ENCODE results near the gene SLC50A1.

DNA sequence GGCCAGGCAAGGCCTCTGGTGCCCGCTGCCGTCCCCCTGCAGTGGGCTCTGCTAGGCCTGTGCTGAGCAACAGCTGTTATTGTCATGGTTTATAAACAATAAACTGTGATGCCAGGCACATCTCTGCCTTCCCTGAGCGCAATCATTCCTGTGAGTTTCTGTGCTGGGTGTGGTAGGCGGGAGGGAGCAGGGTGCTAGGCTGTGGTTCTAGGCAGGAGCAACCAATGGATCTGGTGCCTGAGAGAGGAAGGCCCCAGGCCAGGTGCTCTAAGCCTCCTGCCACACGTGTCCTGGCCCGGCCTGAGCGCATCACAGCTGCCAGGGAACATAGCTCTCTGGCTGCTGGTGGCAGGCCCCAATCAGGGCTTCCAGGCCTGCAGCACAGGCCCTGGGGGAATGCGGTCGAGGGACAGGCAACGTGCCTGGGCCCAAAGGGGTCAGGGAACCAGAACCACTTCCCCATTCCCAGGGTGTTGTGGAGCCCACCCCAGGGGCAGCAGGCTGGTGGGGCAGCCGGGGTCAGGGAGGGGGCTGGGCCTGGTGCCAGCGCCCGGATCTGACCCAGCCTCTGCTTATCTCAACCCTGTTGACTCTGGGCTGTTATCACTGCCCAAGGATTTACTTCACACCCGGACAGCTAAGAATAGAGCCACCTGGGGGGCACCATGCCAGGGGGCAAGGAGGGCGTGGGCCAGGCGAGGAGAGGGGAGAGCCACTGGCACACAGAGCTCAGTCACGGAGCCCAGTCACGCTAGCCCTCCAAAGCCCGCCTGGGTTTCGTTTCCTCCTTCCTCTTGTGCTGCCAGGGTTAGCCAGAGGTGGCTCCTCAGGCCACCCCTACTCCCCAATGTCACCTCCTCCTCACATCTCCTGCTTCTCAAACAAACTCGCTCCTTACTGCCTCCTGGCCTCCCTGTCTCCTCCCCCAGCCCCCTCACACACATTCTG lies 49.5 kb downstream of the SLC50A1 start:
- TF ChIP-seq, protein P1, sequence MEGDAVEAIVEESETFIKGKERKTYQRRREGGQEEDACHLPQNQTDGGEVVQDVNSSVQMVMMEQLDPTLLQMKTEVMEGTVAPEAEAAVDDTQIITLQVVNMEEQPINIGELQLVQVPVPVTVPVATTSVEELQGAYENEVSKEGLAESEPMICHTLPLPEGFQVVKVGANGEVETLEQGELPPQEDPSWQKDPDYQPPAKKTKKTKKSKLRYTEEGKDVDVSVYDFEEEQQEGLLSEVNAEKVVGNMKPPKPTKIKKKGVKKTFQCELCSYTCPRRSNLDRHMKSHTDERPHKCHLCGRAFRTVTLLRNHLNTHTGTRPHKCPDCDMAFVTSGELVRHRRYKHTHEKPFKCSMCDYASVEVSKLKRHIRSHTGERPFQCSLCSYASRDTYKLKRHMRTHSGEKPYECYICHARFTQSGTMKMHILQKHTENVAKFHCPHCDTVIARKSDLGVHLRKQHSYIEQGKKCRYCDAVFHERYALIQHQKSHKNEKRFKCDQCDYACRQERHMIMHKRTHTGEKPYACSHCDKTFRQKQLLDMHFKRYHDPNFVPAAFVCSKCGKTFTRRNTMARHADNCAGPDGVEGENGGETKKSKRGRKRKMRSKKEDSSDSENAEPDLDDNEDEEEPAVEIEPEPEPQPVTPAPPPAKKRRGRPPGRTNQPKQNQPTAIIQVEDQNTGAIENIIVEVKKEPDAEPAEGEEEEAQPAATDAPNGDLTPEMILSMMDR (IDR thresholded peaks at IDR 0.05) = no peak
- no peak for TF ChIP-seq POLR2A (IDR thresholded peaks at IDR 0.05)
